GM19397 (cell line): Measurements from ENCODE around the gene PCCA.
"Not testable (repeated sequence)": the region's sequence is repeated elsewhere in the genome, so short reads cannot be mapped to it uniquely, and the experiment has no call there.

Experiments used
- ATAC-seq: cut with Tn5 transposase; IDR thresholded peaks from one replicate; pipeline ENCODE4 v1.9.1; 2021; ENCODE audit warnings: mild to moderate bottlenecking, moderate library complexity; ENCODE audit not compliant: unreplicated experiment

The PCCA gene

GRCh38 chr13:100300708-100301107 lies 211.8 kb downstream of the PCCA start:
- ATAC-seq, result no peak

DNA sequence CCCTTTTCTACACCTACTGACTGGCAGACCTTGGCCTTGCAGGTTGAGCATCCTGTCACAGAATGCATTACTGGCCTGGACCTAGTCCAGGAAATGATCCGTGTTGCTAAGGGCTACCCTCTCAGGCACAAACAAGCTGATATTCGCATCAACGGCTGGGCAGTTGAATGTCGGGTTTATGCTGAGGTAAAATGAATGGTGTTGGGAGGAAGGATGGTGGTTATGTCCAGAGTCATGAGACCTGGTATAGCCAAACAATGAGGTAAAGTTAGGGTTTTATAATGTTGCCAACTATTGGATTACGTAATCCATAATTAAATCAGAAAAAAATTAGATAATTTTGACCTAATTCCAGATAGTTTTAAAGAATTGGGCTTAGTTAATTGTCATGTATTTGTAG lies 212.5 kb downstream of the PCCA start:
- no peak for ATAC-seq

DNA sequence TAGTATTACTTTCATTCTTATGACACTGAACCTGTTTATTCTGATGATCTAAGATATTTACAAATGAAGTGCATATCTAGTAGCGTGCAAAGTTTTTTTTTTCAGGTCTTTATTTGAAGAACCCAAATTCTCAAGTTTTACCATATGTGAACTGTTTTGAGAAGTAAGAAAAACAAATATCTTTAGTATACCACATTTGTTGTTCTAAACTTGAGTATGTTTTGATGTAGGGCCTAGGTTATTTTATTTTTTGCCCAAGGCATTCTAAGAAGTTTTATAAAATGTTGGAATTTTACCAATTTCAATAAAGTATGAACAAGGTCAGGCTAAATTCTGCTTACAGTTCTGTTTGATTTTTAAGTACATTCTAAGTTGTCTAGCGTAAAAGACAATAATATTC lies 213.5 kb downstream of the PCCA start:
- no peak for ATAC-seq

DNA sequence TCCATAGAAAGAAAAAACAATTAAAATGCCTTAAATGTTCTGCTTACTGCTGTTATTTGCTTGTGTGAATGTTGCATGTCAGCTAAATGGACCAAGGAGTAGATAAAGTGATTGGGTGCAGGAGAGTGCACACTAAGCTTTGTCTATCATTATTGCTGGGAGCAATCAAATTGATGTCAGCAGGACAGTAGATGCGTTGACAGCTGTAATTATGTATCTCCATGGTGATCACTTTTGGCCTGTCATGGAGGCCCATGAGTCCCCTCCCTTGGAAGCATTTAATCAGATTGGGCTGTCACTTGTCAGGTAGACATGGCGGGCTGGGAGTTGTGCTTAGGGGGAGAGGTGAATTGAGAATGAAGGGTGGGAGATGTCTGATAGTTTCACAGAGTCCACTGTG lies 215.3 kb downstream of the PCCA start:
- ATAC-seq, result no peak

DNA sequence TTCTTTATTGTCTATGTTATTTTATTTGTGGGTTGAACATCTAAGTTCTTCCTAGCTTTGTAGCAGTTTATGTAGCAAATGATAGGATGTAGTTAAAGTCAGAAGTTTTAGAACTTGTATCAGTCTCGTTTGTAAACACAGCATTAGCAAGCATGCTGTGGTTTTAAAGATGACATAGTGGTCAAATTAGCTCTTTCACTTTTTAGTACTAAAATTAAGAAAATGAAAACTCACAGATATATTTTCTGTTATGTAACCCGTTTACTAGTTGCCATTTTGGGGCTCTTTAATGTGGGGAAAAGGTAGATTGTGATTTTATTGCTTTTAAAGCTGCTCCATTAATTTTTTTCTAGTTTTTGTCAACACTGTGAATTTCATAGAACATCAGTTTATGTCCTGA lies 216.5 kb downstream of the PCCA start:
- ATAC-seq, result no peak

DNA sequence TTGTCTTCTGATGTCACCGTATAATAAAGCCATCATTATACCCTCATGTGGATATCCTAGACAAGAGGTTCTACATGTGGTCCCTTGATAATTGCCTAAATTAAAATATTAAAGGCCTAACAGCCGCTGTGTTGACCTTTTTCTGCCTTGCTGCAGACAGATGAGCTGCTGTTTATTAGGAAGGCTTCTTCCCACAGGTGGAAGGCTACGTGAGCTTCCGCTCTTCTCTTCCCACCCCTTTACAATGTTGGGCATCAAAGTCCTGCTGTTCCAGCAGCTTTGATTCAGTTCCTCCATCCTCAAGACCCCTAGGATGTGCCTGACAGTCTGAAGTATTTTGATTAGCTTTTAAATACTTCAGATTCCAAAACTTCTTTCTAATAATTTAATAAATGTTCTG lies 217.1 kb downstream of the PCCA start:
- ATAC-seq, result no peak

- ATAC-seq, result no peak
These were observed 217.6 kb downstream of the PCCA start for GRCh38 chr13:100306434-100306999.

DNA sequence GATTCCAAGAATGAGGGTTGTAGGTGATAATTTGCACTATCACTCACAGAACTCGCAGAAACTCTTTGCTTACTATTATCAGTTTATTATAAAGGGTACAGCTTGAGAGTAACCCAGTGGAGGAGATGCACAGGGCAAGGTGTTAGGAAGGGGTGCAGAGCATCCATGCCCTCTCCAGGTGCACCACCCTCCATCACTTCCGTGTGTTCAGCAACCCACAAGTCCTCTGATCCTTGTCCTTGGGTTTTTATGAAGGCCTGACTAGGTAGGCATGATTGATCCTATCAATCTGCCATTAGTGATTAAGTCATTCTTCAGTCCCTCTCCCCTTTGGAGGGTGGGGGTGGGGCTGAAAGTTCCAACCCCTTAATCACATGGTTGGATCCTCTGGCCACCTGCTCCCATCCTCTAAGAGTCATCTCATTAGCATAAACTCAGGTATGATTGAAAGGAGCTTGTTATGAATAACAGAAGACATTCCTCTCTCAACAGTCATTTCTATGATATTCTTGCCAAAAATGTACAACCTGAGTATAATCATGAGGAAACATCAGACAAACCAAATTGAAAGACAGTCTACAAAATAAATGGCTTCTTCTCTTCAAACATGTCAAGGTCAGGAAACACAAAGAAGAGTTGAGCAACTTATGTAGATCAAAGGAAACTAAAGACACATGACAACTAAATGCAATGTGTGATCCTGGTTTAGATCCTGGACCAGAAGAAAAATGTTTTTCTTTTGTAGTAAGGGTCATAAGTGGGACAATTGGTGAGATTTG lies 225.4 kb downstream of the PCCA start:
- no peak for ATAC-seq

DNA sequence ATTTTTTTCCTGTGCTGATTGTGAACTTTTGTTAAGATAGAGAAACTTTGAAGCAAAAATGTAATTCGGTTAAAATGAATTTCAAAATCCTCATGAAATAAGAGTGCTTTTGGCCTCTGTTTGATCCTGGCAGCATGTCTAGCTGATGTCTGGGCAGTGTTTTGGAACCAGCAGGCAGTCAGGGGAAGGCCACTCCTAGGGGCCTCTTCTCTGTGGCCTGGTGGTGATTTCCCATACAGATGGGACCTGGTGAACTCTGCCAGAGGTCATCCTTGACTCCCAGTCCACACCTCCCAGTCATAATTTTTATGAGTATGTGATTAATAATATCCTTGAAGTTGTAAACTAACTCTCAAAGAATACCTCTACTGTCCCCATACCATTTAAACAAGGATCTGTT lies 226.6 kb downstream of the PCCA start:
- ATAC-seq, result no peak

- ATAC-seq, result not testable (repeated sequence)
These were observed 229.6 kb downstream of the PCCA start for GRCh38 chr13:100318473-100318872.

DNA sequence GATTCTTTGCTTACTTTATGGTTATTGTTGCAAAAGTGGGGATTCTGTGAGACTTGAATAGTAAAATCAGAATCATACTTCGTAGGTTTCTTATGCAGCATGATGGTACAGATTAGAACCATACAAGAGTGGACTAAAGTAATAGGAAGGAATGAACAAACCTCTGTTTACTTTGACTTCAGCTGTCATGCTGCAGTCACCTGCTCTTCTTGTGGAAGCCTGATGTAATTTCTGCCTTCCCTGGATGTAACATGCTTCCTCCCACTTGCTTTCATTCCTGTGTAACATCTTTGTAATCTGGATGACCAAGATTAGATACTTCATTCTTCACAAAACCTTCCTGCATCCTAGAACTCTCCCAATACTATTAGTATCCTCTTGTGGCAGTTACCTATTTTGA lies 235.0 kb downstream of the PCCA start:
- no peak for ATAC-seq

- no peak for ATAC-seq
These were observed 241.8 kb downstream of the PCCA start for GRCh38 chr13:100330662-100331061.

DNA sequence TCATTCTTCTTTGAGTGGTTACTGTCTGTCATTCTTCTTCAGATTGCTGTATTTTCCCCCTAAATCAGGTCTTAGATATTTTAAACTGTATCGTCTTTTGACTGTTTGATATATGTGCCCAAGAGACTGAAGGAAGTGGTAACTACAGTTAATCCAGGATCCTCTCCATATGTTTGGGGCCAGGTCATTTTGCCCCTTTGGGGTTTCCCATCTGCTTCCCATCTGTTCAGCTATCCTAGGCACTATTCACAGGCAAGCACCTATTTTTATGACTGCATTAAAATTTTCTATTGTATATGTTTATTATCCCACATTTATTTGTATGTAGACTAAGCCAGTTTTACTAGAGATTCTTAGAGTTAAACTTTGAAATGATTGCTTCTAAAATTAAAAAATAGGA lies 244.2 kb downstream of the PCCA start:
- ATAC-seq, result no peak

DNA sequence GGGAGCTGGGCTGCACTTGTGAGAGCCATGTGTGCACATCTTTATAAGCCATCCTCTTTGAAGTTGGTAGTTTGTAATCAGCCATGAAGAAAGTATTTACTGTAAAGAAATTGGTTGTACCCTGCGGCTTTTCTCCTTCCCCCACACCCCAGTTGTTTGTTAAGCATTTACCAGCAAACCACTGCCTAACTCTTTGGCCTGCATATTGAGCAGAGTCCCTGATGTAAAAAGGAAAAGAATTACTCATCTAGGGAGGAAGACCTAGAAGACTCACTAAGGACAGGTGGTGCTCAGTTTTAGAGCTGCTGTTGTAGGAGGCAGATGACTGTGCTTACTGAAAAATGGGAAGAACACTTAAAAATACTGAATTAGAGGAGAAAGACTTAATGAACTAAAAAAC lies 245.3 kb downstream of the PCCA start:
- peak; percentile 64 for ATAC-seq

DNA sequence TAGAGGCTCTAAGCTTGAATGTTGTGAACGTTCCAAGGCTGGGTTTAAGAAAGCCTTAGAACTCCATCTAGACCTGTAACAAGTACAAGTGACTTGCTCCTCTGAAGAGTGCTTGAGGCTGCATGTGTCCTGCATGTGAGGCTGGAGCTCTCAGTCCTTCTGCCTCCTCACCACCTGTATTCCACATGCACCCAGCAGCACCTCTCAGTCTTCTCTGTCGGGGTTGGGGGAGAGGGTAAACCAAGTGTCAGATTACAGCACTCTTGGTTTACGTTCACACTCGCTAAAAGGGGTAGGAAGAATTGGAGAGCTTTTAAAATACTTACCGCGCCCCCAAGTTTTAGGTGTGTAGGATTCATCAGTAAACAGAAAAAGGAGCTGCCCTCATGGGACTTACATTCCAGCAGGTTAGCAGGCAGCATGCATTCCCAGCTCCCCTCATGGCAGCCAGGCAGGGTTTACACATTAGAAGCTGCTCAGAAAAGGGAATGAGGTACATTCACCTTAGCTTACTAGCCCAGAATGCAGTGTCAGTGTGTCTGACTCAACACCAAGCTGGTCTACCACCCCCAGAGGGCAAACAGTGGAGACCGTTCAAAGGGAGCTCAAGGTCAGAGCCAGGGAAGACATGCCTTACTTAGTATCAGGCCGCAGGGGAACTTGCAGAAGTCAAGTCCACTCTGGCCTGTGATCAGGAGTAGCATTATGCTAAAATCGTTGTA lies 248.1 kb downstream of the PCCA start:
- no peak for ATAC-seq

- ATAC-seq, result no peak
These were observed 249.4 kb downstream of the PCCA start for GRCh38 chr13:100338275-100338674.

- ATAC-seq, result no peak
These were observed 250.6 kb downstream of the PCCA start for GRCh38 chr13:100339411-100339940.

- no peak for ATAC-seq
These were observed 252.0 kb downstream of the PCCA start for GRCh38 chr13:100340865-100341264.

DNA sequence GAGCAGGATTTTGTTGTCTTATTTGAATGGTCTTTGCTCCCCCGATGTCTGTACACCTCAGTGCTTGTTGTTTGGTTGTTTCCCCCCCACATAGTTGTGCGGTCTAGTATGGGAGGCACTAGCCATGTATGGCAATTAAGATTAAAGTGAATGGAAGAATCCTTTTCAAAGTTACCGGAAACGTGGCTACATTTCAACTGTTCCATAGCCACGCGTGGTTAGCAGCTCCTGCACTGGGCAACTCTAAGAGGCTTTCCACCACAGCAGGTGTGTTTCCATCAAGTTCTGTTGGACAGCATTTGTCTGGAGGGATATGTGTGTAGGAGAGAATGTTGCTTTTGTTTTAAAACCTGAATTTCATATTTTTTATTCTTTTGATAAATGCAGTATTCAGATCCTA lies 252.4 kb downstream of the PCCA start:
- ATAC-seq, result no peak

DNA sequence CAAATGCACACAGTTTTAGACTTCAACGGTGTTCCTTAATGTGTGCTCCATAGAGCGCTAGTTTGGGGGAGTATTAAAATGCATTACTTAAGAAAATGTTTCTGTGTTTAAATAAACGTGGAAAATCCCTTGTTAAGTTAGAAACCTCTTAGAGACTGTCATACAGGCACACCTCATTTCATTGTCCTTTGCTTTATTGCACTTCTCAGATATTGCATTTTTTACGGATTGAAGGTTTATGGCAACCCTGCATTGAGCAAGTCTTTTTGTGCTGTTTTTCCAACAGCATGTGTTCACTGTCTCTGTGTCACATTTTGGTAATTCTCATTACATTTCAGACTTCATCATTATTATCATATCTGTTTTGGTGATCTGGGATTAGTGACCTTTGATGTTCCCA lies 255.7 kb downstream of the PCCA start:
- no peak for ATAC-seq

DNA sequence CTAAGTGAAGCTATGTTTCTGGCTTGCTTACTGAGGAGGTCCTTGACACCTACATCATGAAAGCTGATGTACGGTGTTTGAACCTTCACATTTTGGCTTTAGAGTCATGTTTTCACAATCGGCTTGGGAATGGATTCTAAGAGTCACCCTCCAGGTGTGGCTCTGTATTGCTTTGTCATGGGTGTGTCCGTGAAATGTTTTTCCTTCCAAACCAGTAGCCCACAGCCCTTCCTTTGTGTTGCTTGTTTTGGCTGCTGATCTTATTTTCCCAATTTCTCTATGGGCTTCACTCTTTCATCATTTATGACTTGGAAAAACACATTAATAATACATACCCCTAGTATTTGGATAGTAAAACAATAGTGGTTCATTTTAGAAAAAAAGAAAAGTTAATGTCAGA lies 259.1 kb downstream of the PCCA start:
- no peak for ATAC-seq

GRCh38 chr13:100349594-100349993 lies 260.7 kb downstream of the PCCA start:
- no peak for ATAC-seq
